HG02884 (cell line): ENCODE measurements around the gene PLEKHF1.
A peak's percentile ranks its signal among the peaks of the same experiment; 100 is the strongest.
"Not testable (repeated sequence)": the region's sequence is repeated elsewhere in the genome, so short reads cannot be mapped to it uniquely, and the experiment has no call there.

ENCODE experiments used
- ATAC-seq: cut with Tn5 transposase; IDR thresholded peaks from one replicate; pipeline ENCODE4 v1.9.1; 2021; ENCODE audit warnings: mild to moderate bottlenecking, moderate library complexity; ENCODE audit not compliant: unreplicated experiment

PLEKHF1 gene, protein sequence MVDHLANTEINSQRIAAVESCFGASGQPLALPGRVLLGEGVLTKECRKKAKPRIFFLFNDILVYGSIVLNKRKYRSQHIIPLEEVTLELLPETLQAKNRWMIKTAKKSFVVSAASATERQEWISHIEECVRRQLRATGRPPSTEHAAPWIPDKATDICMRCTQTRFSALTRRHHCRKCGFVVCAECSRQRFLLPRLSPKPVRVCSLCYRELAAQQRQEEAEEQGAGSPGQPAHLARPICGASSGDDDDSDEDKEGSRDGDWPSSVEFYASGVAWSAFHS

DNA sequence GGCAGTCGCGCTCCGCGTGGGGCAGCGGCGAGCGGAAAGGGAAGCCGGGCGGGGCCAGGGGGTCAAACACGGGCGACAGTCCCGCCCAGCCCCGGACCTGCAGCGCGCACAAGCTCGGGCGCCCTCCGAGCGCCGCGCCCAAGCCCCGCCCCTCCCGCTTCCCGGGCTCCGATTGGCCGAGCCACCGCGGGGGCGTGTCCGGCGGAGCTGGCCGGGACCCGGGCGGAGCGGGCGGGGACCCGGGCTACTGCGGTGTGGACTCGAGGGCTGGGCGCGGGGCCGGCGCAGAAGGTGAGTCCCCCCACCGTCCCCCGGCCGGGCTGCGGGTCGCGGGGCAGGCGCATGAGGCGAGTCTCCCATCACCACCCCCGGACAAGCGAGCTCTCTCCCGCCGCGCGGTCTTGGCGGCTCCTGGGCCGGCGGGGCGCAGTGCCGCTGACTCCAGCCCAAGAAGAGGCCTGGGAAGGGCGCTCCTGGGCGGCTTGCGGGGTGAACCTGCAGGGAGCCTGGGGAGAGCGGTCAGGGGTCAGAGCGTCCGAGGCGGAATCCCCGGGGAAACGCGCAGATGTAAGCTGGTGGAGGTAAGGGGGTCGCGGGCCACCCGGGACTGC is at the start of gene PLEKHF1:
PLEKHF1 (plus strand) TSS at position 247 of the 611 bp plus-strand sequence. CDS start 8,379 bp downstream, outside the sequence.
- ATAC-seq, result peak; percentile 80

DNA sequence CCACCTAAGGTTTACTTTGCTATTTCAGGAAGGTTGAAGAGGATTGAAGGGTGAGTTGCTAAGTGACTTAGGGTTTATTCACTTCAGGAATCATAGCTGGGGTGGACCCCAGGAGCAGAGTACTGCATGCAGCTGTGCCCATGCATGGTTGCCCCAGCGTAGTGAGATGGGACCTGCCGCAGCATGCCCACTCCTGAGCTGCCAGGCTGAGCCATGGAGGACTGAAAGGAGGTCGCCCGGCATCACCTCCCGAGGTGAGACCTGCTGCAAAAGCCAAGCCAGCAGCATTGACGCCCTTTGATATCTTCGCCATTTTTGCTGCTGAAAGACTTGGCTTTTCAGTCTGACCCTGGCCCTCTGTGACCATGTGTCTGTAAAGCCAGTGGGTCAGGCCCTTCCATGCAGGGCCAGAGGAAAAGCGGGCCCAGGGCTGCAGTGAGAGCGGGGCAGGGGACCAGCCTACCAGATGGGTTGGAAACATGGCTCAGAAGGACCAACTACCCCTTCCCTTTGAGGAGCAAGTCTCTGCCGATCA is 49.3 kb upstream of the PLEKHF1 start:
- ATAC-seq, result no peak

DNA sequence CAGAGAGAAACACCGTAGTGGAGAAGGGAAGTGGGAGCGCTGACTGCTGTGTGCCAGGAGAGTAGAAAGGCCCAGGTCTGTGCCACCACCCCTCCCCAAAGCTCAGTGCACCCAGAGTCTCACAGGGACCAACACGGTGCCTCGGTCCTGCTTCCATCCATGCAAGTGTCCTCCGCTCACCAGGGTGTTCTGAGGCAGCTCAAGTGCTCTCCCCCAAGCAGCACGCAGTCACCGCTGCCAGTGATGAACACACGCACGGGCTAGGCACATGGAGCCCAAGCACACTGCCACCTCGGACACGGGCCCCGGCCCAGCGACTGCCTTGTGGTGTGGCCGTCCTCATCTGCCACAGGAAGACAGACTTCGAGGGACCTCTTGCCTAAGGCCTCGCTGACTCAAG is 48.7 kb upstream of the PLEKHF1 start:
- ATAC-seq, result no peak

DNA sequence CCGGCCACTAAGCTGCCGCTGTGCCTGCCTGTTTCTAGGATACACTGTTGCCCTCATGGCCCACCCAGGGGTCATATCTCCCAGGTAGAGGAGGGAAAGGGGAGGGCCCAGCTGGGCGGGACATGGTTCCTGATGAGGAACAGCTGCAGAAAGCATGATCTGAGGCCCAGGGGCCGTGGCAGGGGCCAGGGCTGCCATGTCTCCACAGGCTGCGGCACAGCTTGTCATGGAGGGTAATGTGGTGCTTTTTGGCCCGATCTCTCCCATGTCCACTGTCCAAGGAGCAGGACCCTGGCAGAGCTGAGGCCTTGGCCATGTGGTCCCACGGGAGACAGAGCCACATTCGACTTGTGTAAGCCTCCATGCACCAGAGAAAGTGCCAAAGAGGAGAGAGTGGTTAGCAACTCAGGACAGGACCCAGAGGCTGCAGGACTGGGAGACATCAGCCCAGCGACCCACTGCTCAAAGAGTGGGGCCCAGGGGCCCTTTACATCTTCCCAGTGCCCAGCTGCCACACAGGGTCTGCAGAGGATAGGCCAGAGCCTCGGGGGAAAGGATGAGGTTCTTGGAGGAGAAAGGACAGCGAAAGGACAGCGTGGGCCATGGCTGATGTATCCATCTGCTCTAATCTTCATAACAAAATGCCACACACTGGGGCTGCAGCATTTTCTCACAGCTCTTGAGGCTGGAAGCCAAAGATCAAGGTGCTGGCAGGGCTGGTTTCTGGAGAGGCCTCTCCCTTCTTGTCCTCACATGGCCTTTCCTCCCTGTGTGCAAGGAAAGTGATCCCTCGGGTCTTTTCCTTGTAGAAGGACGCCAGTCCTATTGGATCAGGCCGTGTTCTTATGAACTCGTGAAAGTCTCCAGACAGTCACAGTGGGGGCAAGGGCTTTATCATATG is 47.6 kb upstream of the PLEKHF1 start:
- ATAC-seq, result no peak

DNA sequence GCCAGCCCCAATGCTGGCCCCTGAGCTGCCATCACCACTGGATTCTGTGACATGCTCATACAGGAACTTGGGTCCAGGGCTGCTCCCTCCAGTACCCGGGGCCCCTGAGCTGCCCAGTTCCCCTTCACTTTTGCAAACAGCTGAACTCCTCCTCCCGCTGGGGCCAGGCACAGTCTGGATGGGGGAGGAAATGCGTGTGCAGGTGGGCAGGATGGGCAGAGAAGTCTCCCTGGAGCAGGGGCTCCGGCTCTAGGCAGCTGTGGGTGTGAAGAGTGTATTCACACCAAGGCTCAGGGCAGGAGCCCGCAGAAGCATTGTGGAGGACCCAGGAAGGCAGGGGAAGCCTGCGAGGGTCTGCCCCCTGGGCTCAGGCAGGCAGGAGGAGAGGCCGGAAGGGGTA is 46.8 kb upstream of the PLEKHF1 start:
- no peak for ATAC-seq

DNA sequence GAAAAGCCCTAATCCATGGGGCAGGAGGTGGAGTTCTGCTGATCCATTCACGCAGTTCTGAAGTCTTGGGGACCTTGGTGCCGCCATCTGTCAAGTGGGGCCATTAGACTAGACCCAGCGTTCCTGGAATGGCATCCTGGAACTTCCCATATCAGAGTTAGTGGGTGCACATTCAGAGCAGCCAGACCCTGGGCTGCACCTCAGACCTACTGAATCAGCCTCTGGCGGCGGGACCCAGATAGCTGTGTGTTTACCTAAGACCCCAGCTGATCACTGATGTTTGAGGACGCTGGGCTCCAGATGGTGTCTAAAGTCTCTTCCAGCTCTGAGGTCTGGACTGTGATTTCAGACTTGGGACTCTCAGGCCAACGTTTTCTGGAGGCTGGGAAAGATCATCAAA is 46.4 kb upstream of the PLEKHF1 start:
- ATAC-seq, result no peak

DNA sequence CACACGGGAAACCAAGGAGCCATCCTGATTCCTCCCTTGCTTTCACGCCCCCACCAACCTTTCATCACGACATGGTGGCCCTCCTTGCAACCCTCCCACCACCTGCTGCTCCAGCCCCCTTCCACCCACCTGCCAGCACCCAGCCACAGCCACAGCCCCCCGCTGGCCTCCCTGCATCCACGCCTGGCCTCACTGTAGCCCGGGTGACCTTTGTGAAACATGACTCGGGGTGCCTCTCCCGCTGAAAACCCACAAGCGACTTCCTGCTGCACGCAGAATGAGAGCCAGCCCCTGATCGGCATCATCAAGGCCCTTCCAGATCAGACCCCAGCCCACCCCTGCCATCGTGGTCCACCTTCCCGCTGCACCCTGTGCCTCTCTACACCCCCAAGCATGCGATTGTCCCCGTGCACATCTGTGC is 44.3 kb upstream of the PLEKHF1 start:
- ATAC-seq, result no peak

DNA sequence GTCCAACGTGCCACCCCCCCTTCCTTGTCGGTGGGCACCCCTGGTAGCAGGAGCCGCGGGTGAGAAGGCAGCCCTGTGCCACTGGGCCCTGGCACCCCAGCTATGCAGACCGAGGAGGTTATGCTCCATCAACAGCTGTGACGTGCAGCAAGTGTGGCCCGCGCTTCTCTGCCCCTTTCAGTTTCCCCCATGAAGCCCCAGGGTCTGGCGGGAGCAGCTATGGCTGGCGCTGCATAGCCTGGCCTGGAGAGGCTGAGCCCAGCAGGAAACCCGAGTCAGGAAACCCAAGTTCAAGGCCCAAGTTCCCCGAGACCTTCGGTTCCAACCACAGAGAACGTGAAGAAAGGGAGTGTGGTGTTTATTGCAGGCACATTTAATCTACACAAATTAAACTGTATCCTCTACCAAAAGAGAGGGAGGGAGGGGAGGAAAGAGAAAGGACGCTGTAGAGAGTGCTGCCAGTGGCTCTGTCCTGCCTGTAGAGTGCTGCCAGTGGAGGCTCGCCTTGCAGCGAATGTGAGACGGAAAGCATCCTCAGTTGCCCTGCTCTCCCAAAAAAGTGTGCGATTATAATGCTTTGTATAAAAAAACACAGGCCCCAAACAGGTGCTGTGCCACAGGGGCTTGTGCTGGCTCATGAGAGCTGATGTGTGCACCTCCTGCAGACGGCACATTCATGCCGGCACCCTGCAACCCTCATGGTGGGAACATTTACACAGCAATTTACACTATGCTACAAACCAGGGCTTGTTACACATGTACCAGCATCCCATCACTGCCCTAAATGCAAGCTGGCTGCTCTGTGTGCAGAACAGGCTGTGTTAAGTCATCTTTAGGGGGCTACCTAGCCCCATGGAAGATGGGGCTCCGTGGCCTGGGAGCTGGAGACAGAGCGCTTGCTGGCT is 42.8 kb upstream of the PLEKHF1 start:
- no peak for ATAC-seq

DNA sequence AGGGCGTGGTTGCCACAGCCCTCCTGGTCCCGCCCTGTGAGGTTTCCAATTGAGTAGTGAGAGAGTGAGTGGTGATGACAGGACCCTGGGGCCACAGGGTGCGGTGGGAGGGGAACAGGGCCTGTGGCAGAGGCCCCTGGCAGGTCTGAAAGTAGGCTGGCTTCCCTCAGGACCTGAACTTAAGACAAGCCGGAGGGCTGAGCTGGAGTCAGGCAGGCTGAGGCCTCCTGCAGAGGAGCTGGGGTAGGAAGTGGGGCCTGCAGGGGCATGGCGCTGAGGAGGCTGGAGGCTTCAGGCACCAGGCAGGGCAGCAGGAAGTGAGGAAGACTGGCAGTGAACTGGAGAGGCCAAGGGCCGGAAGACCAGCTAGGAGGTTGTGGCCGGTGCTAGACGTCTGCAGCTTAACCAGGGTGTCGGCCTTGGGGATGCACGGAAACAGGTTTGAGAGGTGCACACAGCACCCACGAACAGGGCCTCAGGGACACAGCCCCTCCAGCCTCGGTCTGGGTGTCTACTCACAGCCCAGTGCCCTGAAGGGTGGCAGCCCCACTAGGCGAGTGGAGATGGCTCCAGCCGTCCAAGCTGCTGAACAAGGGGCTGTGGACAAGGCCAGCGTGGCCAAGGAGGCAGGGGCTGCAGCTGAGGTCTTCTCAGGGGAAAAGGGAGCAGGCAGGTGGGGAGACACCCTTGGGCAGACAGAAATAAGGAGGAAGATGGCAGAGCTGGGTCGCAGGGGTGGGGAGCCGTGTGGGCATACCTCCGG is 41.4 kb upstream of the PLEKHF1 start:
- no peak for ATAC-seq

DNA sequence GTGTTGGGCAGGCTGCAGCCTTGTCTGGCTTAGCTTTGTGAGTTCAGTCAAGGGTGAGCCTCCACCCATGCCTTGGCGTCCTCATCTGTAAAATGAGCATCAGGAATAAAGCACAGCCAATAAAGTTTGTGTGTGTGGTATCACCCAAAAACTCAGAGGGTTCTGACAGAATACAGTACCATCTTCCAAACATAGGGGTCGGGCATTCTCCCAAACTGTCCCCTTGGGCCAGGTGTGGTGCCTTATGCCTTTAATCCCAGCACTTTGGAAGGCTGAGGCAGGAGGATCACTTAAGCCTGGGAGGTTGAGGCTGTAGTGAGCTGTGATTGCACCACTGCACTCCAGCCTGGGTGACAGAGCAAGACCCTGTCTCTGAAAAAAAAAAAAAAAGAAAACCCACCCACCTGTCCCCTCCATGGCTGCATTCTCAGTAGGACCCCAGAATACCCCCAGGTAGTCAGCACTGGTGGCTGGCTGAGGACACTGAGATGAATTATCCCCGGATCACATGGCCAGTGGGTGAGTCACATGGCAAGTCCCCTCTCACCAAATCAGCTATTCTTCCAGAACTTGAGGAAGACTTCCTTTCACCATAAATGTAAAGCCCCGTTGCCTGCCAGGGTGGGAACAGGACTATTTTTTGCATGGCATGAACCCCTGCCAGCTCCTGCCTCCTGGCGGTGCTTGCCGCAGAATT is 40.6 kb upstream of the PLEKHF1 start:
- no peak for ATAC-seq

DNA sequence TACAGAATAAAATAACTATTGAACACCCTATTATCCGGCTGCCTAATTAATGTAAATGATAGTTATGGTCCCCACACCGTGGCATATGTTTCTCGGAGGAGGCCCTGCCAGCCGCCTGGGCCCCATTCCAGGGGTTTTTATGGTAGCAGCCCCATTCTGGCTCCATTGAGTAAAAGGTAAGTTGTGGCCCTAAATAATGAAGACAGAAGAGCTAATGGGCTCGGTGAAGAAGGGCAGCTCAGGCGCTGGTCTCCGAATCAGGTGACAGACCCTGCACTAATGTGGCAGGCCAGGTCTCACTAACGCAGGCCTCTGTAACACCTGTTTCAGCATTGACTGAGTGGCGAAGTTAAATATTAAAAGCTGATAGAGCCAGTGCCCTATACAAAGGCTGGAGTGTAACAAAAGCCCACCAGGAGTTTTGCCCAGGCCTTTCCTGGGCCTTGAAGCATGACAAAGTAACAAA is 40.0 kb upstream of the PLEKHF1 start:
- no peak for ATAC-seq

DNA sequence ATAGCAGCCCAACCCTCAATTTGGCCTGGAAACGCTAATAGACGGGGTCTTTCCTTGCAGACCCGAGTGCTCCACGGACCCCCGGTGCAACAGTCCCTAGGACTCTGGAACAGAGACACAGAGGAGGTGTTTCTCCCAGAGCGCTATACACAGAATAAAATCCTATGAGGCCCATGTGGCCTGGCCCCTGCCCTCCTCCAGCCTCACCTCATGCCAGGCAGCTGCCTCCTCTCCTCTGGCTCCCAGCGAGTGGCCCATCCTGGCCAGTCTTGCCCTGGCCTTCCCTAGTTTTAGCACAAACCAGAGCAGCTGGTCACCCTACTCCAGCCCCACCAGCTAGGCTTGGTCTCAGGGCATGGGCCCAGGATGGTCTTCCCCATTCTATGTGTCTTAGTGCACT is 38.9 kb upstream of the PLEKHF1 start:
- ATAC-seq, result no peak

DNA sequence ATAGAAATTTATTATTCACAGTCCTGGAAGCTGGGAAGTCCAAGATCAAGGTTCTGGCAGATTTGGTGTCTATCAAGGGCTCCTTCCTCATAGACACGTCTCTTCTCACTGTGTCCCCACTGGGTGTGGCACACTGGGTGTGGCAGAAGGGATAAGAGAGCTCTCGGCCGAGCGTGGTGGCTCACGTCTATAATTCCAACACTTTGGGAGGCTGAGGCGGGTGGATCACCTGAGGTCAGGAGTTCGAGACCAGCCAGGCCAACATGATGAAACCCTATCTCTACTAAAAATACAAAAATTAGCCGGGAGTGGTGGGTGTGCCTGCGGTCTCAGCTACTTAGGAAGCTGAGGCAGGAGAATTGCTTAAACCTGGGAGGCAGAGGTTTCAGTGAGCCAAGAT is 38.4 kb upstream of the PLEKHF1 start:
- ATAC-seq, result not testable (repeated sequence)

DNA sequence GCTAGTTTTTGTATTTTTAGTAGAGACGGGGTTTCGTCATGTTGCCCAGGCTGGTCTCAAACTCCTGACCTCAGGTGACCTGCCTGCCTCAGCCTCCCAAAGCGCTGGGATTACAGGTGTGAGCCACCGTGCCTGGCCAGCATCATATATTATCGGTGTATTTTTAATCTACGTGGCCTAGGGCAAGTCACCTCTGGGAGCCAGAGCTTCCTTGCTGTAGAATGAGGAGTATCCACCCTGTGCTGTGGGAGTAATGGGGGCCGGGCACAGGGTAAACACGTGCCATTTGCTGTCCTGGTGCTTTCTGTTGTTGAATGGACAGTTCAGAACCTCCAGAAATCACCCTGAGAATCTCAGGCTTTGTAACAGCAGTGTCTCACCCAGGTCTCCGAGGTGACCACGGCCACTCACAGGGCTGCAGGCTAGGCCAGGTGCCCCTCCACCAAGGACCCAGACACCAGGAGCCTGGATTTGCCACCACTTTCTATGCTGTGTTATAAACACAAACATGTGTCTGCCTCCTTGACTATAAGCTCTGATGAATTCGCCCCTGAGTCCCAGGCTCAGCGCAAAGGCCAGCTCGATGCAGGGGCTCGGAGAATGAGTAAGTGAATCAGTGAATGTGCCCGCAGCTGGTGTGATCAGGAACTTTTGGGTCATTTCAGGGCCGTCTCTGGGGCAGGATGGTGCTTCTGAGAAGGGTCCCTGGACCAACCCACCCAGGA is 36.4 kb upstream of the PLEKHF1 start:
- no peak for ATAC-seq

DNA sequence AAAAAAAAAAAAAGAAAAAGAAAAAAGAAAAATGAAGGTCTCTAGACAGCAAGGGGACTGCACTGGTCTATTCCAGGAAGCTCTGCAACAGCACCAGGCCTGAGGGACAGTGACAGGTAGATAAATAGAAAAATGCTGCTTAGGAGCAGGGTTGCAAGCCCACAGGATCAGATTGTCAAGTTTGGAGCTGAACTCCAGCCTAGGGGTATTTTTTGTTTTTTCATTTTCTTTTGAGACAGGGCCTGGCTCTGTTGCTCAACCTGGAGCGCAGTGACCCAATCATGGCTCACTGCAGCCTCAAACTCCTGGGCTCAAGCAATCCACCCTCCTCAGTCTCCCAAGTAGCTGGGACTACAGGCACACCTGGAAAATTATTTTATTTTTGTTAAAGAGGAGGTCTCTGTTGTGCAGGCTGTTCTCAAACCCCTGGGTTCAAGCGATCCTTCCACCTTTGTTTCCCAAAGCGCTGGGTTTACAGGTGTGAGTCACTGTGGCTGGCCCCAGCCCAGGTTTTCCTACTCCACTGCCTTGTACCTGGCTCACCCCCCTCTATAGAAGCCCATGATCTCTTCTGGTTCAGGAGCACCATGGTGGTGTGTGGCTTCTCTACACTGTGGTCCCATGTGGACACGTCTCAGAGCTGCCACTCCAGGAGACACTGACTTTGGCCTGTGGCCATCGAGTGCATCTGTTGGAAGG is 35.3 kb upstream of the PLEKHF1 start:
- no peak for ATAC-seq

DNA sequence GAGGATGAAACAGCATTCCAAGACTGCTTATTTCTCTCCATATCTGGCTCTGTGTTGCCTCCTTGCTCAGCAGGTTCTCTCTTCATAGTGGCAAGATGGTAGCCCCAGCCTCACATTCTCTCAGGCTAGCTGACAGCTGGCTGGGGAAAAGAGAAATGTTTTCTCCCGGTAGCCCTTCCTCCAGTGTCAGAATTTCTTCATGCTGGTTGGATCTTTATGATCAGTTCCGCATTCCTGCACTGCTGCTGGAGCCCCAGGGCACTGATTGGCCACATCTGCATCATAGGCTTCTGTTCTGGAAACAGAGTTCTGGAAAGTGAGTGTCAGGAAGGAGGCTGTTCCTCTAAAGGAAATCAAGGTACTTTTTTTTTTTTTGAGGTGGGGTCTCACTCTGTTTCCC is 34.6 kb upstream of the PLEKHF1 start:
- ATAC-seq, result no peak

DNA sequence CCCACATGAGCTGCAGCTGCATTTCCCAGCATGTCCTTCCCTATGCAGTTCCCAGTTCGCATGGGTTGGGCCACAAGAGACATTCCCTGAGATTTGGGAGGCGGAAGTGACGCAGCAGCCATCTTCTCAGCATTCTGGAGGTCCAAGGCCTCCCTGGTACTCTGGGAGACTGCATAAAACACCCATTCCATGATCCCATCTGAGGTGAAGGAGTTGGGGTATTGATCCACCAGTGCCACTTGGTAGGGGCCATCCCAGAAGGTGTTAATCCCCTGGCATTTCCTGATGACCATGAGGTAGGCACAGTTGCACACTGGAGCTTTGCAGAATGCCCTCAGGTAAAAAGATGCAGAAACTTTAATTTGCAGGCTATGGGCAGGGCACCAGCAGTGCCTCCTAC is 33.8 kb upstream of the PLEKHF1 start:
- no peak for ATAC-seq

DNA sequence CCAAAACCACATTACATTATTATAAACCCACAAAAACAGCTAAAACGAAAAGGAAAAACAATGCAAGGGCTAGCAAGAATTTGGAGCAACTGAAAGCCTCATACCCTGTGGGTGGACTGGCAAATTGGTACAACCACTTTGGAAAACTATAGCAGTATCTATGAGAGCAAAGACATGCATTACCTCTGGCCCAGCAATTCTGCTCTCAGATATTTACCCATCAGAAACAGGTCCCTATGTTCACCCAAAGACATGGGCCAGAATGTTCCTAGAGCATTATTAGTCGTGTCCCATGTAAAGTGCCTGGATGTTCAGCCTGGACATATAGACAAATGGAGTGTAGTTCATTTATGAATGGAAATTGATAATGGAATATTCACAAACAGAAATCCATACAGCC is 31.3 kb upstream of the PLEKHF1 start:
- no peak for ATAC-seq
